Stimulated activated naive CD4-positive, alpha-beta T cell (primary cell): ENCODE measurements around the gene ERCC1.
"Not testable (repeated sequence)": the region's sequence is repeated elsewhere in the genome, so short reads cannot be mapped to it uniquely, and the experiment has no call there.

Source experiments
- DNase-seq, 6 experiments: peaks; one replicate each; lab custom pipeline; 2025; lab: John Stamatoyannopoulos, UW

Gene ERCC1

DNA sequence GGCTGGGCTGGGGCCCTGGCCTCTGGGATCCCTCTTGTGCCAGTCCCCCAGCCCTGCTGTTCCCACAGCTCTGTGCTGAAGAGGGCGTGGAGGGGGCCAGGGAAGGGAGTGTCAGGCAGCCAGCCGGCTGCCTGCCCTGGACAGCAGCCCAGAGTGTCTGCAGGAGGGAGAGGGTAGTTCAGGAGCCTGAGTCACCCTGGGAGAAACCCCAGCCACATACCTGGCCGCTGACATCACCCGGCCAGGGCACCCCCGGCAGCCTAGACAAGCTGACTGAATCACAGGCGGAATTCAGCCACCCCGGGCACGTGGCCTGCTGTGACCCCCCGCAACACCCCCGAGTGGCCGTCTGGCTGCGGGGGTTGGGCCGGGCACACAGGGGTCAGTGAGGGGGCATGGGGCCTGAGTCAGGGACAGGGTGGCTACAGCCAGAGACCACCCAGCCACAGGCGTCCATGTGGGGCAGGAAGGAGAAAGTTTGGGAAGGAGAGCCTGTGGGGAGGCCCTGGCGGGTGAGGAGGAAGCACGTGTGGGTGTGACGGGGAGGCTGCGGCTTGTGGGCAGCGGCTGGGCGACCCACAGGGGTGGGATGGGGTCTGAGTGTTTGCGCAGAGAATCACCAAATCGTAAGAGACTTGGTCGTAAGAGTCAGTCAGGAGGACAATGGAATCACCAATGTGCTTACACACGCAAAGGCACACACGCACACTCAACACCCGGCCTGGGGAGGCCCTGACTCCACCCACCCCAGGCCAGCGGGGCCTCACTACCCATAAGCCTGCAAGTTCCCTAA, 32.2 kb upstream of the ERCC1 start:
- DNase-seq: peak in 1 of 6 experiments; percentile 28

DNA sequence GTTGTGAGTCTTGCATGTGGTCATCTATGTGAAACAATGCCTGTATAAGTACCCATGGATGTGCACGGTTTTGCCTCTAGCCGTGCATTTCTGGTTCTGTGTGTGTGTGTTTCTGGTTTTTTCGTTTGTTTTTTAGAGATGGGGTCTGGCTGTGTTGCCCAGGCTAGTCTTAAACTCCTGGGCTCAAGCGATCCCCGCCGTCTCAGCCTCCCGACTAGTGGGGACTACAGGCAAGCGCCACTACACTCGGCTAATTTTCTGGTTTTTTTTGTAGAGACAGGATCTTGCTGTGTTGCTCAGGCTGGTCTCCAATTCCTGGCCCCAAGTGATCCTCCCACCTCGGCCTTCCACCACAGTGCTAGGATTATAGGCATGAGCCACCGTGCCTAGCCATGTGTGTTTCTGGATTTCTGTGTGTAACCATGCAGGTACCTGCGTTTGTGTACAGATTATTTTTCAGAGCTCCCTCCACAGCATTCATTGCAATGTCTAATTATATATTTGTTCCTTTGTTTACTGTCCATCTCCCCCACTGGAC, 28.2 kb upstream of the ERCC1 start:
- DNase-seq: no peak

- peak; percentile 60 to 87 (median 77) for DNase-seq
These were observed 27.6 kb upstream of the ERCC1 start for GRCh38 chr19:45451131-45451849.

GRCh38 chr19:45450012-45450333, 26.3 kb upstream of the ERCC1 start:
- DNase-seq: no peak

GRCh38 chr19:45448887-45449299, 25.2 kb upstream of the ERCC1 start:
- DNase-seq: no peak

- DNase-seq: no peak
These were observed 24.7 kb upstream of the ERCC1 start for GRCh38 chr19:45448425-45448756.

GRCh38 chr19:45446944-45447343, 23.2 kb upstream of the ERCC1 start:
- no peak for DNase-seq

GRCh38 chr19:45446295-45446694, 22.6 kb upstream of the ERCC1 start:
- DNase-seq: peak in 1 of 6 experiments; percentile 22

GRCh38 chr19:45445139-45445538, 21.4 kb upstream of the ERCC1 start:
- DNase-seq: no peak

GRCh38 chr19:45444318-45445041, 20.8 kb upstream of the ERCC1 start:
- DNase-seq: peak; percentile 50 to 77 (median 64)

DNA sequence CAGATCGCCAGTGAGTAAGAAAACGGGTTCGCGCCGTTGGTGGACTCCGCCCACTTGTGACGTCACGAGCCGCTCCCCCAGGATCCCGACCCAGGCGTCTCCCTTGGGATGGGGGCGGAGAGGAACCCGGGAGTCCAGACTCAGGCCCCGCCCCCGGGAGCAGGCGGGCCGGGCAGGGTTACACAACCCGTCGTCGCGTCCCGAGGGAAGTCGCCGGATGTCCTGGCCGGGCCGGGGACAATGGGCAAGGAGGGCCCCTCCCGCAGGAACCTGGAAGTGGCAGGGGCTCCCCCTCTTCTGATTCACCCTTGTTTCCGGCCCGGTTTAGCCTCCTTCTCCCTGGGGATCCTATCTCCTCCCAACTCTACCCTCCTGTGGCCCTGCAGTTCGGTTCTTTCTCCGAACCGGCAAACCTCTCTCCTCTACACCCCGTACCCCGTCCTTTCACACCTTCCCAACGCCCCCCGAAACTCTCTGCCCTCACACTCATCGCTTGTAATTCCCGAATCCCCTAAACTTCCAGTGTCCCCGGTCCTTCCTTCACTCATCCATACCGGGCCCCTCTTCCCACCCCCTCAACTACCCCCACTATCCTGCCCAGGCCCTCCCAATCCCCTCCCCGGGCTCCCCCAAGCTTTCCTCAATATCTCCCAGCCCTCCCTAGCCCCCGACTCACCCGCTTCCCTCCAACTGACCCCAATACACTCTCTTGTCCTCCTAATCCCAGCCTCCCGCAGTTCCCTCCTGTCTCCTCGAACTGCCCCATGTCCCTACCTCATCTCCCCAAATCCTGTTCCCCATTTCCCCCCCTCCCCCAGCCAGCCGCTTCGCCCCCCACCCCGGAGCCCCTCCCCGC, 20.0 kb upstream of the ERCC1 start:
- peak; percentile 10 to 56 (median 33) for DNase-seq

DNA sequence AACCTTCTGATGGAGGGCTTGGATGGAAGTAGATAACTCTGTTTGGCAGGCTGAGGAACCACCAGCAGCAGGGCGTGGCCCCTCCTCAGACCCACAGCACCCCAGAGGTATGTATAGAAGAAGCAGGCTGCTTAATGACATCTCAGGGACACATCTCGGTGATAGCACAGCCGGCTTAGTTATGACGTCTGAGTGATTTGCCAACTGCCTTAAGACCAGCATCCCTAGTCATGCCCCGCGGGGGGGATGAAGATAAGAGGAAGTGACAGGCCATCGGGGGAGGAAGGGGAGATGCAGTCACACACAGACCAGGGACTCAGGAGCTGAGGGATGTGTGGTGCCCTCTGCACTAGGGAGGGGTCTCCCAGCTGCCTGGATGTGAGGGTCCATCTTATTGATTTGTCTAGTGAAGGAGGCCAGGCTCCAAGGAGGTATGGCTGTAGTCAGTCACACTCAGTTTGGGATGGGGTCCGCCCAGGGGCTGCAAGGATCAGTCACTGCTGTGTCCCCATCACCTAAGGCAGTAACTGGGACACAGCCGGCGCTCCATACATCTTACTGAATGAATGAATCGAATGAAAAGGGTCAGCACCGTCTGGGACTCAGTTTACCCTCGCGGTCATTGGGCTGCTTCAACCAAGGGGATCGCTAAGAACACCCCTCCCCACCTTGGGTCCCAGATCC, 19.2 kb upstream of the ERCC1 start:
- DNase-seq: peak; percentile 15 to 56 (median 32)

- no peak for DNase-seq
These were observed 18.7 kb upstream of the ERCC1 start for GRCh38 chr19:45442408-45442777.

DNA sequence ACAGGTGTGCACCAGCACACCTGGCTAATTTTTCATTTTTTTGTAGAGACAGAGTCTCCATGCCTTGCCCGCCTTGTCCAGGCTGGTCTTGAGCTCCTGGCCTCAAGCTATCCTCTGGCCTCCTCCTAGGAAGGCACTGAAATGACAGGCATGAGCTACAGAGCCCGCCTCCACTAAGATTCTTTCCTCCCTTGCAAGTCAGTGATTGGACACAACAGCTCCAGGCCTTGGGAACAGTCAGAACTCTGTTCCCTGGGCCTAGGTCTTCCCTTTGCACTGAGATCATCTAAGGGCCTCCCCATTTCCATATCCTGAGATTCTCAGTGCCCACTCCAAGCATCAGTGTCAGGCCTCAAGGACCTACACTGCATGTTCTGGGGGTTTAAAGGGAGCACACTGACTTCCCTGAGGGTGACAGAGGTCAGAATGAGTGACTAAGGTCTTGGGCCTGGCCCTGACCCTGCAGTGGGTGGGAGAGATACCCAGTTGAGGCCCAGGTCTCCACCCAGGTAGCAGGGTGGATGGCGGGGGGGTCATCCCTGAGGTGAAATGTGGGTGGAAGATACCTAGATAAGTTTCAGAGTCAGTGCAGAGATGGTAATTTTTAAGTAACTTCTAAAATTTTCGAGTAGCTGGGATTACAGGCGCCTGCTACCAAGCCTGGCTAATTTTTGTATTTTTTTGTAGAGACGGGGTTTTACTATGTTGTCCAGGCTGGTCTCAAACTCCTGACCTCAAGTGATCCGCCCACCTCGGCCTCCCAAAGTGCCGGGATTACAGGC, 17.3 kb upstream of the ERCC1 start:
- DNase-seq: no peak

GRCh38 chr19:45440259-45440638, 16.5 kb upstream of the ERCC1 start:
- DNase-seq: peak in 1 of 6 experiments; percentile 23

- peak; percentile 80 to 94 (median 86) for DNase-seq
These were observed 16.0 kb upstream of the ERCC1 start for GRCh38 chr19:45439569-45440258.

GRCh38 chr19:45439190-45439568, 15.5 kb upstream of the ERCC1 start:
- no peak for DNase-seq

GRCh38 chr19:45437328-45437727, 13.6 kb upstream of the ERCC1 start:
- DNase-seq: no peak

- not testable (repeated sequence) for DNase-seq
These were observed 8.8 kb upstream of the ERCC1 start for GRCh38 chr19:45432543-45432942.

DNA sequence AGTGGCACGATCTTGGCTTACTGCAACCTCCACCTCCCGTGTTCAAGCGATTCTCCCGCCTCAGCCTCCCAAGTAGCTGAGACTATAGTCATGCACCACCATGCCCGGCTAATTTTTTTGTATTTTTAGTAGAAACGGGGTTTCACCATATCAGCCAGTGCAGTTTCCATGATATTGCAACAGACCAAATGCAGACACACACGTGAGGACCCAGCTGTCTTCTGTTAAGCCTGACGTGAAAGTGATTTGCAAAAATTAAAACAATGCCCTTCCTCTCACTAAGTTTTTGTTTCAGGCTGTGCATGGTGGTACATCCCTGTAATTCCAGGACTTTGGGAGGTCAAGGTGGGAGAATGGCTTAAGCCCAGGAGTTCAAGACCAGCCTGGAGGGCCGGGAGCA, 7.3 kb upstream of the ERCC1 start:
- DNase-seq: not testable (repeated sequence)
